GM12874 (cell line): Measurements from ENCODE around the gene AIF1.

ENCODE experiments used
- CTCF ChIP-seq: IDR thresholded peaks from 2 replicates; pipeline ENCODE4 v1.5.1; 2011; ENCODE audit warnings: low read depth, mild to moderate bottlenecking, control low read depth, low read length, moderate library complexity; ENCODE audit not compliant: insufficient read depth

The AIF1 gene

GRCh38 chr6:31586008-31586407, 29.0 kb upstream of the AIF1 start, which contains the start of gene LST1:
Gene LST1 (plus strand): TSS chr6:31586277. CDS start chr6:31587300, 1,023 bp downstream.
- TF ChIP-seq CTCF = no peak

- TF ChIP-seq CTCF = no peak
Measured at GRCh38 chr6:31586599-31587281, 28.3 kb upstream of the AIF1 start.

GRCh38 chr6:31587791-31588777, 26.9 kb upstream of the AIF1 start:
- no peak for TF ChIP-seq CTCF

- TF ChIP-seq CTCF = no peak
Measured at GRCh38 chr6:31588871-31589650, 26.0 kb upstream of the AIF1 start.

GRCh38 chr6:31592396-31592771, 22.6 kb upstream of the AIF1 start:
- TF ChIP-seq CTCF = no peak

- peak; percentile 61; the same call in 1 of the 2 replicates for TF ChIP-seq CTCF
Measured at GRCh38 chr6:31597006-31597405, 18.0 kb upstream of the AIF1 start.

GRCh38 chr6:31607317-31607716, 7.7 kb upstream of the AIF1 start:
- TF ChIP-seq CTCF = no peak
